Nasal cavity respiratory epithelium epithelial cell of viscerocranial mucosa (primary cell): ENCODE data around the gene NHLRC1. TPM values are rescaled to one million over a fixed set of nuclear protein-coding genes. Genes with fewer than 3 reads are reported as not detected.

ENCODE experiments used
- total RNA-seq: library from RNA; depleted of rRNA; stranded (reverse); fragments of >200 nt; gene quantifications from 2 replicates; pipeline ENCODE4 v1.2.3, GENCODE V29; 2014

The NHLRC1 gene
- 2.1 and 2.7 TPM in 2 replicates for total RNA-seq

GRCh38 chr6:18122128-18123093 is at the start of gene NHLRC1:
NHLRC1 (minus strand) TSS chr6:18122677; CDS start chr6:18122606, 71 bp downstream.

DNA sequence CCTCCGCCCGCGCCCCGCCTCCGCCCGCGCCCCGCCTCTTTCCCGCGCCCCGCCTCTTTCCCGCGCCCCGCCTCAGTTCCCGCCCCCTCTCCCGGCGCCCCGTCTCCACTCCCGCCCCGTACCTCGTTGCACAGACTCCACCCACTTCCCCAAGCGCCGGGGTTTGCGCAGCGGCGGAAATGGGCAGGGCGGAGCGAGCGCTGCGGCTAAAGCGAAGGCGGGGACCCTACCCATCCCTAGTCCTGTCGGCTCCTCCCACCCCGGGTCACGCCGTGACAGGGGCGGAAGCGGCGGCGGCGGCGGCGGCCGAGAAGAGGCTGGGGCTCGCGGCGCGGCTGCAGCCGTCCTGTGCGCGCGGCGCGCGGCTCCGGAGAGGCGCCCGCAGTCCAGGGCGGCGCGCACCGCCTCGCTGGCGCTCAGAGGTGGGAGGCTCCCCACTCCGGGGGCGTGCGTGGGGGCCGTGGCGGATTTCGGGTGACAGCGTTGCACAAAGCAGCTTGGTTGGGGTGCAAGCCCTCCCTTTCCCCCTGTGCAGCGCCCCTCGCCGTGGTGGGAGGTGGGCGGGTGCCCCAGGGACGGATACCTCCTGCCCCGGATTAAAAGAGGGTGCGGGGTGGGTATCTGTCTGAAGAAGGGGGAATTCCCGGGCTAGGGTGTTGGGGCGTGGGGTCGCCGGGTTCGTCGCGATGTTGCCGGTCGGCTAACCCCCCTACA is 32.8 kb upstream of the NHLRC1 start, which contains the start of gene KDM1B:
Gene KDM1B, plus strand, starts transcription at position 273 of the 714 bp plus-strand sequence. CDS start 4,474 bp downstream, outside the sequence.

GRCh38 chr6:18154507-18155149 is 32.2 kb upstream of the NHLRC1 start, which contains the start of gene TPMT:
TPMT (minus strand) TSS chr6:18155077; CDS start chr6:18149127, 5,950 bp downstream.

Other genes starting within 250 kb of the NHLRC1 start
- 71.7 and 77.9 TPM in 2 replicates for gene KIF13A, start 135.0 kb downstream of the NHLRC1 start, total RNA-seq
- gene TPMT, start 32.4 kb upstream of the NHLRC1 start, total RNA-seq = 18.5 and 27.3 TPM in 2 replicates
- gene KDM1B, start 32.7 kb upstream of the NHLRC1 start, total RNA-seq = 30.8 and 47.6 TPM in 2 replicates
- gene DEK, start 141.9 kb upstream of the NHLRC1 start, total RNA-seq = 54.3 and 95.7 TPM in 2 replicates